GM12873 (cell line): ENCODE data around the gene CCBE1.

Source experiments
- CTCF ChIP-seq: IDR thresholded peaks from 2 replicates; pipeline ENCODE4 v1.5.1; 2012; ENCODE audit warnings: low read depth, mild to moderate bottlenecking, moderate library complexity, low read length, control low read depth; ENCODE audit not compliant: insufficient read depth; ENCODE audit errors: missing control alignments

Gene CCBE1

GRCh38 chr18:59681521-59682004, 15.7 kb downstream of the CCBE1 start:
- no peak for TF ChIP-seq CTCF

GRCh38 chr18:59681051-59681450, 16.2 kb downstream of the CCBE1 start:
- TF ChIP-seq CTCF = no peak

- TF ChIP-seq CTCF = no peak
Measured at GRCh38 chr18:59675346-59675745, 21.9 kb downstream of the CCBE1 start.

DNA sequence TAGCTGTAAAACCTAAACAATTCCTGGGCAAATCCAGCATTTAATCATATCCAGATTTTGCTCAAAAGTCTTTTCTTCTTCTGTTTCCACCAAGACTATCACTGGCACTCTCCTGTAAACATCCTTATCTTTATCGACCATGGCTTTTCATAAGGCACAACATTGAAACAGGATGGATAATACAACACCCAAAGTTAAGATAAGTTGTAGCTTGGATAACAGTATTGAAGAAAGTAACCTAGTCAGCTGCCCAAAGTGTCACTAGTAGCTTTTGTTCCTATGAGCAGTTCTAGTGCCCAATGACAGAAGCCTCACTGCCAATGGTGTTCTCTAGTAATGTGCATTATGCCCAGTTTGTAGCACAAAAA, 22.3 kb downstream of the CCBE1 start:
- TF ChIP-seq CTCF = no peak

GRCh38 chr18:59674186-59674902, 22.9 kb downstream of the CCBE1 start:
- no peak for TF ChIP-seq CTCF

GRCh38 chr18:59672235-59672711, 24.9 kb downstream of the CCBE1 start:
- TF ChIP-seq CTCF = no peak

DNA sequence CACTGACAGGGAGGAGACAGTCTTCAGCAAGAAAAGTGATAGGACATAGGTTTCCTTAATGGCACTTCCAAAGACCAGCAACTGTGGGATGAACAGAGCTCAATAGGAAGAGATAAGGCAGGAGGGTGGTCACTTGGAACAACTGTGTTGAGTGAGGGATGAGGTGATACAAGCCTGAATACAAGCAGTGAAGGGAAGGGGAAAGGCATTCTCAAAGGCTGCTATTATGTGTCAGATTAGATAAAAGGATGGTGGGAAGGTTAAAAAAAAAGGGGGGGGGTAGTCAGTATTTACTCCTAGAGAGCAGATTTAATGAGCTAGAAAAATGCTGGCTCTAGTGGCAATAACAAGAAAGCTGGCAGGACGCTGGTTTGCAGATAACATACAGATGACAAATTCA, 25.7 kb downstream of the CCBE1 start:
- TF ChIP-seq CTCF = no peak
